OCI-LY3 (cell line): ENCODE data around the gene DDX25.

ENCODE experiments used
- EZH2phosphoT487 ChIP-seq: fragments of 200-600 bp; shearing (Covaris generic); IDR thresholded peaks from 2 replicates; pipeline ENCODE4 v1.6.1; 2018; ENCODE audit warnings: antibody characterized with exemption, mixed run types, low read depth
- TF ChIP-seq, protein P1 (sequence below): fragments of 200-600, 300-600 bp; sonication (generic); IDR thresholded peaks from 2 replicates; pipeline ENCODE4 v1.5.1; 2014; ENCODE audit warnings: antibody characterized with exemption, low read length, low read depth

DNA sequence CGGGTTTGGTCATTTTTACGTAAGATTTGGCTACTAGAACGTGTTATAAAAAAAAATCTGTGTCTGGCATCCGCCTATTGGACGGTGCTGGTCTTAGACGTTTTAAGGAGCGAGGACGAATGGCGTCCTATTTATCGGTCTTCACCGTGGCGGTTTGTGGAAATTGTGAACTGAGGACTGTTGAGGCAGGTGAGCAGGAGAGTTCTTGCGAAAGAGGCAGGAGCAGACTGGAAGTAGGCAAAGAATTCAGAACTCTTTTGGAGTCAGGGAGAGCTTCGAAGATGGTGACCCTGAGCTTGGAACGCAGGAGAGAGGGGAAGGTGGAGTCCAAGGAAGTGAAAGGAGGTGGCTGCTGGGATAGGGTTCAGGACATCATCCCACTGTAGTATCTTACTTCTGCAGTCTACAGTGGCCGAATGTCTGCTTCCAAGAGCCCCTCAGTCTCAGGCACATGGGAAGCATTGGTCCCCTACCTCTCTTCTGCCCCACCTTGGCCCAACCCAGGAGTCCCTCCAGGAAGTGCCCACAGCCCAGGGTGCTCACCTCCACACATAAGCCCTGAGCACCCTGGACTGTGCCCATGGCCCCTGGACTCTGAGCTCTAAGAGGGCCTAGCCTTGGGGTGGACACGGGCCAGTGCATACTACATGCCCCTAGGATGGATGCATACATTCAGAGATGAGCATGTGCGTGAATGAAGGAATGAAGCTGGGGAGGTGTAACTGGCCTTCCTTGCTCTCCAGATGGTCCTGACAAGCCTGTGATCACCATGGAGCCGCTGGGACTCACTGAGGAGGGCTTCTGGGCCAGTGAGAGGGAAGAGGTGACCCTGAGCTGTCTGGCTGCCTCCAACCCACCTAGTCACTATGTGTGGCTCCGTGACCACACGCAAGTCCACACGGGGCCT is 45.2 kb downstream of the DDX25 start:
- TF ChIP-seq, protein P1, sequence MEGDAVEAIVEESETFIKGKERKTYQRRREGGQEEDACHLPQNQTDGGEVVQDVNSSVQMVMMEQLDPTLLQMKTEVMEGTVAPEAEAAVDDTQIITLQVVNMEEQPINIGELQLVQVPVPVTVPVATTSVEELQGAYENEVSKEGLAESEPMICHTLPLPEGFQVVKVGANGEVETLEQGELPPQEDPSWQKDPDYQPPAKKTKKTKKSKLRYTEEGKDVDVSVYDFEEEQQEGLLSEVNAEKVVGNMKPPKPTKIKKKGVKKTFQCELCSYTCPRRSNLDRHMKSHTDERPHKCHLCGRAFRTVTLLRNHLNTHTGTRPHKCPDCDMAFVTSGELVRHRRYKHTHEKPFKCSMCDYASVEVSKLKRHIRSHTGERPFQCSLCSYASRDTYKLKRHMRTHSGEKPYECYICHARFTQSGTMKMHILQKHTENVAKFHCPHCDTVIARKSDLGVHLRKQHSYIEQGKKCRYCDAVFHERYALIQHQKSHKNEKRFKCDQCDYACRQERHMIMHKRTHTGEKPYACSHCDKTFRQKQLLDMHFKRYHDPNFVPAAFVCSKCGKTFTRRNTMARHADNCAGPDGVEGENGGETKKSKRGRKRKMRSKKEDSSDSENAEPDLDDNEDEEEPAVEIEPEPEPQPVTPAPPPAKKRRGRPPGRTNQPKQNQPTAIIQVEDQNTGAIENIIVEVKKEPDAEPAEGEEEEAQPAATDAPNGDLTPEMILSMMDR = no peak
- TF ChIP-seq EZH2phosphoT487 = no peak
